NCI-H2107 (cell line): ENCODE results near the gene TRPV6.

Source experiments
- DNase-seq: peaks from one replicate; lab custom pipeline; 2025; lab: John Stamatoyannopoulos, UW

TRPV6 gene

DNA sequence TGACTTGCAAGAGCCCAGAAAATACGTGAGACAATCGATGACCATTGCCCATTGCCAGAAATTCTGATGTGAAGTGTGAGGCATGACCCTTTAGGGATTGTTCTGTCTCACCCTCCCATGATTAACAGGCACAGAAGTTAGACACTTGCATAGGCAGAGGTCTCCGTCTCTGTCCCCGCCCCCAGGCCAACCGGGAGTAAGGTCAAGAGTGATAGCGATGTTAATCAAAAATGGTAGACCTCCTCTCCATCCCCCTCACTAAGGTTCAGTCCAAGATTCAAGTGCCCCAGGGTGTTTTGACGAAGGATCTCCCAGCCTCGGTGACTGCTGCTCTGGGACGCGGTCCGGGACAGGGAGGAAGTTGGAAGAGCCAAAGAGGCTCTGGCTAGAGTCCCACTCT, 22.7 kb upstream of the TRPV6 start:
- no peak for DNase-seq

DNA sequence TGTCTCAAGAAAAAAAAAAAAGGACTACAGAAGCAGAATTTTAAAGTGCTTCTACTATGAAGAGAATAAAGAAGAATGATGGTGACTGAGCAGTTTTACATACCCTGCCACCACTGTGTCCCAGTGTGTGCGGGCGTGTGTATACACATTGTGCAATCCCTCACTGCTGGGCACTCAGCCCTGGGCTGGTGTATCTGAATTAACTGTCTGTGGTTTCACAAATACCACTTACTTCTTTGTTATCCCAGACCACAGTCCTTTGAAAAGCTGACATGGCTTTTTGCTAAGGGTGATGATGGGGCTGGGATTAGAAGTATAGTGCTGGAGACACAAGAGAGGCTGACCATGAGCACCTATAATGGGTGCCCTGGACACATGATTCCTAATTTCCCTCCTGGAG, 21.1 kb upstream of the TRPV6 start:
- no peak for DNase-seq

DNA sequence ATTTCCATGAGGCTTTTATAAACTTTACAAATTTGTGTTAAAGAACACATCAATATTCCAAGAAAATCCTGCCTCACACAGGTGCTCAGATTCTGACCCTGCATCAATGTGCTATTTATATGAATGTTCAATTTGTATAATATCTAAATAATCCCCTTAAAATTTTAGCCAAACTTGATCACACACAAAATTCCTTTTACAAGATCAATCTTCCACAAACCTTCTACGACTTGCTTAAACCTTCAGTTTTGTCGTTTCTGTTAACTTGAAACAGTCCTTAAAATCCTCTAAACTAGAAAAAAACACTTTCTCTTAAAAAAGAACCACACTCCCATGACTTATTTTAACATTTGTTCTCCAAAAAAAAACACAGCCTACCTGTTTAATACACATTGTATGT, 20.2 kb upstream of the TRPV6 start:
- no peak for DNase-seq

DNA sequence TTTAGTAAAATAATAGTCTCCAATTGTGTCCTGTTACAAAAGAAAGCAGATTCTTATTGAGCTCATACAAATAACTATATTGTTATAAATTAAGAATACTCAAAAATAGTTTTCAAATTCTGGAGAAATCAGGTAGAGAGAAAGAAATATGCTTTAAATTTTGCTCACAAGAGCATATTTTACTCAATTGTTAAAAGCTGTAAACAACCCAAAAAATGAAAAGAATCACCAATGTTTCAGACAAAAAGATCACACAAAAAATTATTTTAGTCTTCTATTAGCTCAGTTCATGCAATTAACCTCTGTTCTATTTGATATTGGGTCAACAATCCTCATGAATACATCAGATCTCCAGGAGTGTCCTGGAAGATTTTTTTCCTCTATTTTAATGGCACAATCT, 18.6 kb upstream of the TRPV6 start:
- DNase-seq = no peak

DNA sequence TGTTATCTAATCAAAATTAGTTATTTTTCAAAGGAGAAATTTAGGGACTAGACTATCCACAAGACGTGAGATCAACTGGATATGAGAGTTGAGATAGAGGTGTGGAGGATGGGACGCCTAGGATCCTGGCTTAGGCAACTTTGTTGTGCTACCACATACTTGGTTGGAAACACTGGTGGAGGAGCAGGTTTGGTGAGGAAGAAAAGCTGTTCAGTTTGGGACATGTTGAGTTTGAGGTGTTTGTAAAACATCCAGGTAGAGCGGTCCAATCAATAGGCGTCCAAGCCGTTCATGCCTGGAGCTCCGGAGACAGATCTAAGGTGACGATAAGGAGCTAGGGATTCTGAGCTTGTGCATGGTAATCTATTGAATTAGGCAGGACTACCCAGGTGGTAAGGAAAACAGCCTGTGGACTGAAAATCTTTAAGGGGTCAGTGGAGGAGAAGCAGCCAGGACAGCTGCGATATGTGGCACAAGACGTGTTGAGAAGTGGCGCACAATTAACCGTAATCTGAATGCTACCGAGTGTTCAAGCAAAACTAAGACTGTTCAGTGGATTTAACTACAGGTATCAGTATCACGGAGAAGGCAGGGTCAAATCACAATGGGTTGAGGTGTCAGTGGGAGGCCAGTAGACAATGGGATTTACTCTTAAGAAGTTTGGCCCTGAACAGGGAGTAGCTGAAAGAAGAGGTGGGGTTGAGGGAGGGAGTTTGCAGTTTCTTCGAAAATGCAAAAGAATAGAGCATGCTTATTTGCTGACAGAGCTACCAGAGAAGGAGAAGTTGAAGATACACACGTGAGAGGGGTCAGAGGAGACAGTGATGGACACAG, 16.1 kb upstream of the TRPV6 start:
- no peak for DNase-seq

DNA sequence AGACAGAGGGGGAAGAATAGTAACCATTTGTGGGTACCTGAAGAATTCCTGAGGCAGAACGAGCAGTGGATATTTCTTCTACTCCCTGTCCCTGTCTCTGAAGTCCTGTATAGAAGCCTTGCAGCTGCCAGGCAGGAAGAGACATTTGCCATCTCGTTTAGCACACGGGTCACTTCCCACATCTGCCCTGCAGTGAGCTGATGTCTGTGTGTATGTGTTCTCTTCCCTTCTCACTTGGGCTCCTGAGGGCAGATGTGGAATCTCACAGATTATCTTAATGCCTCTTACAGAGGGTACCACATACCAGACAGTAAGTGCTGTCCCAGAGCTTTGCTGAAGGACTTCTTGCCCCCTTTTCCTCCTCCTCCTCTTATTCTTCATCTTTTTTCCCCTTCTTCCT, 14.1 kb upstream of the TRPV6 start:
- DNase-seq = no peak

DNA sequence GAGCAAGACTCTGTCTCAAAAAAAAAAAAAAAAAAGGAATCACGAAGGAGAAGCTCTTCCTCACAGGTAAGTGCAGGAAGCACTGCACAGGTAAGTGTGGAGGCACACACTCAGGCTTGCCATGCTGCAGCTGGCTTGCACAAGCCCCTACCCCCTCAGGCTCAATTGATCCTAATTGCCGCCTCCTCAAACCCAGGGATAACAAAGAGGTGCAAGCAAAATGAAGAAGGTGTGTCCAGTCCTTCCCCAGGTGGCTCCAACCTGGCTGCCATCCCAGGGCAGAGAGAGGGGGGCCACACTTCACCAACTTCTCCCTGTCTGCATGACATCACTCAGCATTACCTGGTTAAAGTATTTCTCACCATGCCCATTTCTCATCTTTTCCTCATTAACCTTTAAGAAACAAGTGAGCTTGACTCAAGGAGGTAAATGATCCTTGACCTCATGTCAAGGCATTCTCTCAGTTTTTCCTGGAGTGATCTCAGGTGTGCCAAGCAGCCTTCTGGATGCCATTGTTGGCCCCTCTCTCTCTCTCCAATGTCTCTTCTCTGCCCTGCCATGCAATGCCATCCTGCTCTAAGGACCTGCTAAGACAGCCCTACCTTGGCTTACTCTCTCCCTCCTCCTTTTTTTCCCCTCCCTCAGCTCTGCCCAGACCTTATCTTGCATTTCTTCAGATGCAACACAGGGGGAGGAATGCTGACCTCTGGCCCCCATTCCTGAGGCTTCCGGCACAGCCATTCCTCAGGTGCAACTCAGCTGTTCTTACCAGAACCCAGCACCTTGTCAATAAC, 13.0 kb upstream of the TRPV6 start:
- no peak for DNase-seq

DNA sequence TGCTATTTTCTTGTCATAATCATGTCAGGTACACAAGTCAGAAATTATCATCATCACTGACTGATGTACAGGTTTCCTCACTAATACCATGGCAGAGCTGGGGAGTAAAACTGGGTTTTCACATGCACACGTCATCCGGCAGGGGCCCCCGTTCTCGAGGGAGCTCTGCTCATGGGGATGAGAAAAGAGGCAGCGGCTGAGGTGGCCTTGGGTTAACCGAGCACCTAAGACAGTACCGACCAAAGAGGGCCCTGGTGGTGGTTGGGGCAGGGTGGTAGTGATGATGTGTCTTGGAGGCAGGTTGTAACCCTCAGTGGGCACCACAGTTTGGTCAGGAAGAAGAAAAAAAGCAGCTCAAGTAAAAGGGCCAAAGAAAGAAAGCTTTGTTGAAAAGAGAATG, 12.1 kb upstream of the TRPV6 start:
- no peak for DNase-seq

DNA sequence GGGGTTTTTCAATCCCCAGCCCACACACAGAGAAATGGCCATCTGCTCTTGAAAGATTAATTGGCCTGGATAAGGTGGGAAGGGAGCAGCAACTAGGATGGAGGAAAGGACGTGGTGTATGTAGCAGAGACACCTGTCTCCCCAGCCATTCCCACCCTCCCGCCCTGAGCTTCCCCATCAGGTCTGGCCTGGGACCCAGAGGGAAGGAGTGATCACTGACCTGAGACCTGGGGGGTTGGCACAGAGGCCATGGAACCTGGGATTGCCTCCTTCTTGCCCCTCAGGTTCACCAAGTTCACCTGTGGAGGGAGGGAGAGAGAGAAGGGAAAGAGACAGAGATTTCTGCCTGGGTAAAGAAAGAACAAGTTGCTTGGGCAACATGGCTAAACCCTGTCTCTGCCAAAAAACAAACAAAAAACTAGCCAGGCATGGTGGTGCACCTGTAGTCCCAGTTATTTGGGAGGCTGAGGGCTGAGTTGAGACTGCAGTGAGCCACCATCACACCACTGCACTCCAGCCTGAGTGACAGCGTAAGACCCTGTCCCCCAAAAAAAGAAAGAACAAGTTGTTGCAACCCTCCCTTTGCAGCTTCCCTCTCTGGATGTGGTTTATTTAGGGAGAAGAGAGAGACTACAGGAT, 11.3 kb upstream of the TRPV6 start:
- no peak for DNase-seq

DNA sequence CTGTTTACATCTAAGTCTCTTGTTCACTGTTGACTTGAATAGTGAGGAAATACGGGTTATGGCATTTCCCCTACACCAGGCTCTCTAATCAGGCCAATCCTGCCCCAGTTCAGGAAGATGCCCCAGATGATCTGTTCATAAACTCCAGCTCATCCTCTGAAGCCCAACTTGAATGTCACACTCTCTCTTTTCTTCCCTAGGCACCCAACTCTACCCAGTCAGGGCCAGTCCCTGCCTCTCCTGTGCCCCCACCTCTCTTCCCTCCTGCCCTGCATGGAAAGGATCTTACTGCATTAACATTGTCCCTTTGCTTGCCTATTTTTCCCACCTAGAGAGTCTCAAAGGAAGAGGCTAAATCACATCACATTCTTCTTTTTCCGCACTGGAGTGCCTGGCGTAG, 10.6 kb upstream of the TRPV6 start:
- DNase-seq = no peak

DNA sequence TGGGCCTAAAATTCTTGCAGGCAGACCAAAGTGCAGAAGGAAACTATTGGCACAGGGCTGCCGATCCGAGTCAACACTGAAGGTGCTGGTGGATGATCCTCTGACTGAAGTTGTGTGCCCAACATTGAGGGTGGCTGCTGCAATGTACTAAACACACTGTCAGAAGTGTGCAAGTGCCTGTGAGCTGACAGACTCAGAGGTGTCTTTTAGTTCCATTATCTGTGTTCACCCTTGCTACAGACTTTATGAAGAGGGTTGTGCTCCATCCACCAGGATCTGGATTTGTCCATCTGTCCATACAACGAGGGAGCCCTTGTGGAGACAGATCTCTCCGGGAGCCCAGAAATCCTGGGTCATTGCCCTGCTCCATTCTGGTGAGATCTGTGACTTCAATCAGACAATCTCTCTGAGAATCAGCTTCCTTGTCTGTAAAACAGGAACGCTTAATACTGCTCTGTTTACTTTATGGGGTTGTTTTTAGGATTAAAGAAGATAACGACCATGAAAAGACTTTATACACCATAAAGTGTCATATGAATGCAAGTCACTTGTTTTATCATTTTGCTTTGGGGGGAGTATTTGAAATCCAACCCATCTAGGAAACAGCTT, 9.5 kb upstream of the TRPV6 start:
- no peak for DNase-seq

DNA sequence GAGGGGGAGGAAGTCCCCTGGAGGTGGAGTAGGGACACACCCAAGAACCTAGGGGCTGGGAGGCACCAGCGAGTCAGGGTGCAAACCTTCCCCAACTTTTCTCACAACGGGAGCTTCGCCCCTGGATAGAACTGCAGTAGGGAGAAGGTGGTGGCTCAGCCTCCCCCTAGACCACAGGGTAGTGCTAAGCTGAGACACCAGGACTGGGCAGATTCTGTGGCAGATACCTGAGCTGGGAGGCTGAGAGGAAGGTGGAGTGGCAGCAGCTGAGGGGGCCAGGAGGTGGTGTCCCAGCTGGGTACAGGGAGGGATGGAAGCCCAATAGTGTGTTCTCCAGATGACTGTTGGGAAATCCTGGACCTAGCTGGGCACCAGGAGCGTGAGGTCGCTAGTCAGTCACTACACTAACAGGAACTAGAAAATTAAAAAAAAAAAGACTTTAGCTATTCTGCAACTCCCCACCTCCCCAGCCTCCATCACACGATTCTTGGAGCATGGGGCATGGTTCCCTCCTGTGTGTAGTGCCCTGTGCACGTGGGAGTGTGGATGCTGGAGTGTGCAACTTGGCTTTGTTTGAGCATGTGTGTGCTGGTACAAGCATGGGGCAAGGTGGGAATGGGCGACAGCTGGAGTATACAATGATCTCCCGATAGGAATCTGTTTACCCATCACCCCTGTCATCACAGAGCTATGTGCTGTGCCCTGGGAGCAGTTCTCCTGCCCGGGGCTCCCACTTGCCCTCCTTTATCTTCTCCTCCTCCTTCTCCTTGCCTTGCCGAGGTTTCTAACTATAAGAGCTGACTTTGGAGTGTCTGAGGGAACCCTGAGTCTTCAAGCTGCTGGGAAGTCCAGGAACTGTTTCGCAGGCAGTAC, 8.8 kb upstream of the TRPV6 start:
- no peak for DNase-seq

DNA sequence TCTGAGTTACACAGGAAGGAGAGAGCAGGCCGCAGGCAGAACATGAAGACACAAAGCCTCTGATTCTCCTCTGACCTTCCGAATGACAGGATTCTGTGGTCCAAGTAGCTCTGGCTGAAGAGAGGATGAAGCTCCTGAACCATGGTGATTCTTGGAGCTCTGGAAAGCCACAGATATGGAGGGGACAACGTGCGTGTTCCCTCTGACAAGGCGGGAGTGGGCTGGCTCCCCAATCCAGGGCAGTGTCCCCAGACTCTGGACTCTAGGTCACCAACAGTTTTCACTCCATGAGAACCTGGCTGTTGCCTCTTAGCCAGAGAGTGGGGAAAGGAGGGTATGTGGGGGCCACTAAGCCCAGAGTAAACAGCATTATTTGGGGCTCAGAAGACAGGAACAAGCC, 7.4 kb upstream of the TRPV6 start:
- no peak for DNase-seq

DNA sequence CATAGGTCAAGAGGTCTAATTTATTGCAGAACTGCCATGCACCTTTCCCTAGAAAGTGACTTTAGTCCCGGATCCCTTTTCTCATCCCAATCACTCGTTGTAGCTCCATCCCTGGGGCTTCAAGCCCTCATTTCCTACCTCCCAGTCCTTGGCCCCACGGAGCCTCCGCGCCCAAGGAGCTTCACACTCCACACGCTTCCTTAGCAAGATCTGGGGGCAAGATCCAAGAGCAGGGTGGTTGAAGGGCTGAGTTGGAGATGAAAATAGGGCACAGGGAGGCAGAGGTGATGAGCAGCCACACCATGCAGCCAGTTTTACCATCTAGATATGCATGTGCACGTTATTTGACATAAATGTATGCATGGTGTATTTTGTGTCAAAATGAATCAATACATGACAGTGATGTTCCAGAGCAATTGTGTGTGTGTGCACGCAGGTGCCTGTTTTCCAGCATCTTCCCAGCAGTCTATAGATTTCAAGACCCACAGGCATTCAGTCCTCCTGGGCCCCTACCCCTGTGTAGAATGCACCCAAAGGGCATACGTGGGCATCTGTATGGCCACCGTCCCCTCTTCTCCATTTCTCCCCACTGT, 6.0 kb upstream of the TRPV6 start:
- DNase-seq = no peak

DNA sequence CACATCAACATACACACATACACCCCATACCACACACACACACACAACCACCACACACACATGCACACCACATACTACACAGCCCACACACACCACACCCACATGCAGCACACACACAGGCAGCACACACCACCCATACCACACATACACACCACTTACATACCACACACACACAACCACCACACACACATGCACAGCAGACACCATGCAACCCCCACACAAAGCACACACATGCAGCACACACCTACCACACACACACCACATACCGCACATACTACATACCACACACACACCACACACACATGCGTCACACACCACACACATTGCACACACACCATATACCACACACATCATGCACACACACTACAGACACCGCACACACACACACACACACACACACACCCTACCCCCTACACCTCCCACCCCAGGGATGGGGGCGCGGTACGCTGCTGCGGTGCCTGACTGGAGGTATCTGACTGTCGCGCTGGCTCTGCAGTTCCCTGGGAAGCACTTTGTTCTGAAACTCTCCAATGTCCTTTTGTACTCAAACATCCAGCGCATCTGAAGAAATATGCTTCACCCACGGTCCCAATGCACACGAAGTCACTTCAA, 5.4 kb upstream of the TRPV6 start:
- no peak for DNase-seq

DNA sequence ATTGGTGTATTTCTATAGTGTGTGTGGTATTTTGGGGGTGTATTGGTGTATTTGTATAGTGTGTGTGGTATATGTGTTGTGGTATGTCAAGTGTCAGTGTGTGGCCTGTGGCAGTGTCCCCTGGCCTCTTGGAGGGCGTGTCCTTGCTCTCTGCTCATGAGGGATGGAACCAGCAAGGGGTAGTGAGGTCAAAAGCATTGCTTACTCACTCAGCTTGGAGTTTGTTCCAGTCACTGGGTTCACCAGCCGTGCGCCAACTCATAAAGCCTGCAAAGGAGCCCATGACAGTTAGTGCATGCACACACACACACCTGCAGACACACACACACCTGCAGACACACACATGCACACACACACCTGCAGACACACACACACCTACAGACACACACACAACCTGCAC, 4.3 kb upstream of the TRPV6 start:
- DNase-seq = no peak

DNA sequence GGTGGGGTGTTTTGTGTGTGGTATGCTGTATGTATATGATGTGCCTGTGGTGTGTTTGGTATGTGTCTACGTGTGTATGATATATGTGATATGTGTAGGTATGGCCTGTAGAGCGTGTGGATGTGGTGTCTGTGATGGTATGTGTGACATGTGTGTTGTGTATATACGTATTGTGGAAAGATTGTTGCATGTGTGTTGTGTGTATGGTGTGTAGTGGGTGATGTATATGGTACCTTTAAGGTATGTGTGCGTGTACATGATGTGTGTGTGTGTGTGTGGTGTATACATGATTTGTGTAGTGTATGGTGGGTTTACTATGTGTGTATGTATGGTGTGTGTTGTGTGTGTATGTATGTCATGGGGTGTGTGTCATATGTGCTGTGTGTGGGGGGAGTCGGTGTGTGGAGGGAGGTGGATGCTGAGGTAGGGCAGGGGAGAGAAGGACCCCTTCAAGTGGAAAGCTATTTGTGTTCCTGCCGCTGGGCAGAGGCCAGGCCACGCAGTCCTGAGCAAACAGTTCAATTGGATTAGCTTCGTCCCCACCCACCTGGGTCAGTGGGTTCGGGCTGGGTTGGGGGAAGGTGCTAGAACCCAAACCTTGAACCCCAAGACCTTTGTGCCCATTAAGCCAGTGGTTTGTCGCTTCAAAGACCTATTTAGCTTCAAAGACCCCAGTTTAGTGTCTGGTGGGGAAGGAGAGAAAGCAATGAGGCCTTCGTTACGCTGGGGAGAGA, 1.9 kb upstream of the TRPV6 start:
- no peak for DNase-seq

DNA sequence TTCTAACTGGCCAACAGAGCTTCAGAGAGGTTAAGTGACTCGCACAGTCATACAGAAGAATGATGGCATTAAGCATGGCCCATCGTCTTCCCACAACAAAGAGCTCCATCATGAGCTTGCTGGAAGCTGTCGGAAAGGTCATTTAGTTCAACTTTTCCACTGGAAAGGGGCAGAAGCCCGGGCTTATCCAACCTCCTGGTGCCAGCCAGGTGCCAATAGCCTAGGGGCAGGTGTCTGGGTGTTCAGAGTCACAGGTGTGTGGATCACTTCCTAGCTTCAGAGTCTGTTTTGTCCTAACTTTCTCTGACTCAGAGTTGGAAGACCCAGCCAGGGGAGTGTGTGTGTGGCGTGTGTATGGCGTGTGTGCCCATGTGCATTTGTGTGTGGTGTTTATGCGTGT, 1.3 kb upstream of the TRPV6 start:
- DNase-seq = no peak

DNA sequence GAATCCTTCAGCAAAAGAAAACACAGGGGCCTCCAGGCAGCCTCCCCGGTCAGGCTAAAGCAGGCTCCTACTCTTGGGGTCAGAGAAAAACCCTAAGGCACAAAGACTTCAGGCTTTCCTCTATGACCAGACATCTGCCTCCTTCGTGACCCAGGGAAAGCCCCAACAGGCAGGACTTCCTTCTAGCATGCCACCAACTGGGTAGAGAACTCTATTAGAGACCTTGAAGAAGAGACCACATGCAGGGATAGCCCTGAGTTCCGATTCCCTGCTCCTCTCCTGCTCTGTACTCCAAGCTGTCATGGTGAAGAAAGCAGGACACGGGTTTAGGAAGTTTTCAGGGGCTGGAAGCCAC, 1.3 kb downstream of the TRPV6 start:
- no peak for DNase-seq

DNA sequence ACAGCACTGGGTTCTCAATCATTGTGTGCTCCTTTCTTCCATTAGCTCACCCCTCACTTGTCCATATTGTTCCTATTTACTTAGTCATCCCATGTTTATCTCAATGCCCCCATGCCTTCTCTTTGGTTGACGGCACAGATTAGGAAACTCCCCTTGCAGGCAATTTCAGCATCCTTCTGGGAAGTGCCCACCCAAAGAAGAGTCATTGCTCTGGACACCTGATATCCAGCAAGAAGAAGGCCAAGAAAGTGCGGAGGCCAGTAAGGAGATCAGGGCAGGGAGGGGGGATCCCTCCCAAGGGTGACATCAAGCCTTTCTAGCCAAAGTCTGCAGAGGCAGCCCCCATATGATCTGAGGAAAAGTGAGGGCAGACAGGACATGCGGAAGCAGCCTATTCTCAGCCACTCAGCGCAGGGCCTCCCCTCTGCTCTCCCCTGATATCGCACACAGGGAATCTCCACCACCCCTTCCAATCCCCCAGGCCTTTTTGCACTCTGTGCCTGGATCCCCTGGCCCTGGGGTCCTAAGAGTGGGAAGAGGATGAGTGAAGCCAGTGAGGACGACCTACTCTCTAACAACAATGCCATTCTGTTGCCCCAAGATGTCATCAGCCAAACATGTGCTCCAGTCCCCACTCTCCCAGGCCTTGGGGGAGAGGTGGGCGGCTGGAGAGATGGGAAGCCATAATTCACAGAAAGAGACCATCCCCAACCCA, 1.8 kb downstream of the TRPV6 start:
- no peak for DNase-seq
